Calu3 (cell line): ENCODE measurements around the gene TMEM231. TPM values are rescaled to one million over a fixed set of nuclear protein-coding genes. Genes with fewer than 3 reads are reported as not detected.
"Not testable (repeated sequence)": the region's sequence is repeated elsewhere in the genome, so short reads cannot be mapped to it uniquely, and the experiment has no call there.

ENCODE experiments used
- BruUV-seq: library from RNA; stranded (reverse); fragments of 400-500 nt; replicated peaks from 2 replicates; lab custom pipeline; 2021; lab: Mats Ljungman, UMichigan
- CTCF ChIA-PET: fragments of 300-600 bp; sonication (Branson Sonifier 250); formaldehyde crosslinking; loops from one replicate; lab custom pipeline; 2022; ENCODE audit warnings: antibody characterized with exemption; lab: Charles Lee
- DNase-seq: peaks from one replicate; pipeline ENCODE4 v3.0.0; 2022
- H3K27ac Mint-ChIP-seq: one replicate; pipeline ENCODE4 v1.8.0; 2022; ENCODE audit warnings: mixed read lengths; ENCODE audit not compliant: unreplicated experiment
- H3K27me3 Mint-ChIP-seq: one replicate; pipeline ENCODE4 v1.8.0; 2022; ENCODE audit warnings: mixed read lengths; ENCODE audit not compliant: unreplicated experiment
- H3K36me3 Mint-ChIP-seq: one replicate; pipeline ENCODE4 v1.8.0; 2022; ENCODE audit warnings: mild to moderate bottlenecking, moderate library complexity, mixed read lengths; ENCODE audit not compliant: insufficient read depth, unreplicated experiment
- H3K4me1 Mint-ChIP-seq: one replicate; pipeline ENCODE4 v1.8.0; 2022; ENCODE audit warnings: mild to moderate bottlenecking, low read depth, mixed read lengths; ENCODE audit not compliant: unreplicated experiment
- H3K4me3 Mint-ChIP-seq: one replicate; pipeline ENCODE4 v1.8.0; 2022; ENCODE audit warnings: mild to moderate bottlenecking, low read depth, moderate library complexity, mixed read lengths; ENCODE audit not compliant: unreplicated experiment
- H3K9me3 Mint-ChIP-seq: one replicate; pipeline ENCODE4 v1.8.0; 2022; ENCODE audit warnings: low read depth, mixed read lengths; ENCODE audit not compliant: unreplicated experiment
- intact Hi-C: fragments of 100-400 bp; cut with micrococcal nuclease; formaldehyde crosslinking; loops from one replicate; pipeline ENCODE4 v1.10.0; 2022; ENCODE audit not compliant: unreplicated experiment
- total RNA-seq: library from RNA; stranded (reverse); gene quantifications from 2 replicates; pipeline ENCODE4 v1.2.3, GENCODE V29; 2022
- TF ChIP-seq, protein P1 (sequence below): fragments of 200-600 bp; IDR thresholded peaks from one replicate; pipeline ENCODE4 v1.8.0; 2022; ENCODE audit warnings: antibody characterized with exemption; ENCODE audit not compliant: unreplicated experiment

The TMEM231 gene
- total RNA-seq, 1 experiment from 2014 or later, result 17.6 TPM

DNA sequence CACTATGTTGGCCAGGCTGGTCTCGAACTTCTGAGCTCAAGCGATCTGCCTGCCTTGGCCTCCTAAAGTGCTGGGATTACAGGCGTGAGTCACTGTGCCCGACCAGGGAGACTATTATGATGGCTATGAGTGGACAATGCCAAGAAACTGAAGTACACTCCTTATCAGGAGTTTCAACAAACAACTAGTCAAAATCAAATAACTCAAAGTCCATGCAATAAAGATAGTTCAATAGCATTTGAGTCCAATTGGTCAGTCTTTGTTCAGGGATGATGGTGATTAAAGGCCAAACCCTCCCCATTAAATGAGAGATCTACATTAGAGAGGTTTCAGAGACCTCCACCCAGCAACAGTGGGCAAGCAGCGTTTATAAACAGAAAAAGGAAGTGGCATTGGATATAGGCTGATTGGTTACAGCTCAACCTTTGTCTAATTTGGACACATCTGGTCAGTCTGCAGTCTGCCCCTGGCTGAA, 28.2 kb downstream of the TMEM231 start:
- H3K36me3 Mint-ChIP-seq, result peaks cover 5% of the 10 kb centered on the region
- H3K4me3 Mint-ChIP-seq, result no peak overlapping the region
- H3K27ac Mint-ChIP-seq, result no peak overlapping the region
- BruUV-seq, result no TSS peak
- DNase-seq, result no peak
- no peaks in the 10 kb centered on the region for H3K9me3 Mint-ChIP-seq
- no peaks in the 10 kb centered on the region for H3K27me3 Mint-ChIP-seq
- intact Hi-C loops, result no loop called here
- H3K4me1 Mint-ChIP-seq, result no peaks in the 10 kb centered on the region
- CTCF ChIA-PET, result interaction anchor here (0.8 kb wide), 1 partner anchor 10 kb away, joined by 3 read pairs; no protein-coding TSS in a partner anchor
- TF ChIP-seq, protein P1, sequence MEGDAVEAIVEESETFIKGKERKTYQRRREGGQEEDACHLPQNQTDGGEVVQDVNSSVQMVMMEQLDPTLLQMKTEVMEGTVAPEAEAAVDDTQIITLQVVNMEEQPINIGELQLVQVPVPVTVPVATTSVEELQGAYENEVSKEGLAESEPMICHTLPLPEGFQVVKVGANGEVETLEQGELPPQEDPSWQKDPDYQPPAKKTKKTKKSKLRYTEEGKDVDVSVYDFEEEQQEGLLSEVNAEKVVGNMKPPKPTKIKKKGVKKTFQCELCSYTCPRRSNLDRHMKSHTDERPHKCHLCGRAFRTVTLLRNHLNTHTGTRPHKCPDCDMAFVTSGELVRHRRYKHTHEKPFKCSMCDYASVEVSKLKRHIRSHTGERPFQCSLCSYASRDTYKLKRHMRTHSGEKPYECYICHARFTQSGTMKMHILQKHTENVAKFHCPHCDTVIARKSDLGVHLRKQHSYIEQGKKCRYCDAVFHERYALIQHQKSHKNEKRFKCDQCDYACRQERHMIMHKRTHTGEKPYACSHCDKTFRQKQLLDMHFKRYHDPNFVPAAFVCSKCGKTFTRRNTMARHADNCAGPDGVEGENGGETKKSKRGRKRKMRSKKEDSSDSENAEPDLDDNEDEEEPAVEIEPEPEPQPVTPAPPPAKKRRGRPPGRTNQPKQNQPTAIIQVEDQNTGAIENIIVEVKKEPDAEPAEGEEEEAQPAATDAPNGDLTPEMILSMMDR, result no peak

DNA sequence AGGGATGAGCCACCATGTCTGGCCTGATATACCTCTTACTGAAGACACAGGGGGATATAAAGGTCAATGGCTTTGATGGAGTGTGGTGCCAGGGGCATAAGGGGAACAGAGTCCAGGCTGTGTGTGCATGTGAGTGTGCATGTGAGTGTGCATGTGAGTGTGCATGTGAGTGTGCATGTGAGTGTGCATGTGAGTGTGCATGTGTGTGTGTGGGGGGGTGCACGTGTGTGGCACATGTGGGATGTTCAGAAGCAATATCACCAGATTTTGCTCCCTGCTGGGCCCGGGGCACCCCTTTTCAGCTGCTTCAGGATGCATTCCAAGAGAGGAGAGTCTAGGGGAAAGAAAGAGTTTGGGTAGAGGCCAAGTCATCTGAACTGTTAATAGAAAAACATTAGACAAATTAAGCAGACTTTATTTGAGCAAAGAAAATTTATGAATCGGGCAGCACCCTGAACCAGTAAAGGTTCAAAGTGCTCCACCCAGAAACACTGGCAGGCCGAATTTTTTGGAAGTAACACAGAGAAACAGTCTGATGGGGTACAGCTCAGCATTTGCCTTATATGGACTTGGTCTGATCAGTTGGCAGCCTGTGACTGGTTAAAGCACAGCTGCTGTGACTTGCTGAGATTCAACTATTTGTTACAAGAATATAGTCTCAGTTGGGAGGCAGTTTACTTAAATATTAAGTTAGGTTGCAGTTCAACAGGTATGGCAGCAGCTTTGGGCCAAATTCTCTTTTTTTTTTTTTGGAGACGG, 29.8 kb downstream of the TMEM231 start:
- Mint-ChIP-seq H3K36me3 (no peaks in the 10 kb centered on the region), H3K4me3 (no peak overlapping the region), H3K9me3 (no peaks in the 10 kb centered on the region), H3K27ac (no peak overlapping the region), H3K27me3 (no peaks in the 10 kb centered on the region), H3K4me1 (no peaks in the 10 kb centered on the region)
- intact Hi-C loops, result no loop called here
- CTCF ChIA-PET, result no interaction called here
- TF ChIP-seq, protein P1, result no peak
- no peak for DNase-seq
- BruUV-seq, result no TSS peak

DNA sequence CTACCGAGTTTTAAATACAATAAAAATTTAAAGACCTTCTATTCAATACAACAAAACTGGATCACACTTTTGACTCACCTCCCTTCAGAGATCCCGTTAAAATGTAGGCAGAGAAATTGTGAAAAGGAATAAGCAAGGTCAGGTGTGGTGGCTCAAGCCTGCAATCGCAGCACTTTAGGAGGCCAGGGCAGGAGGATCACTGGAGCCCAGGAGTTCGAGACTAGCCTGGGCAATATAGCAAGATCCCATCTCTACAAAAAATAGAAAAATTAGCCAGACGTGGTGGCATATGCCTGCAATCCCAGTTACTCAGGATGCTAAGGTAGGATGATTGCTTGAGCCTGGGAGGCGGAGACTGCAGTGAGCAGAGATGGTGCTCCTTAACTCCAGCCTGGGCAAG, 36.9 kb downstream of the TMEM231 start:
- Mint-ChIP-seq H3K27ac (no peak overlapping the region), H3K4me3 (no peak overlapping the region), H3K4me1 (peaks cover 10% of the 10 kb centered on the region), H3K9me3 (no peaks in the 10 kb centered on the region), H3K36me3 (peaks cover 24% of the 10 kb centered on the region), H3K27me3 (no peaks in the 10 kb centered on the region)
- CTCF ChIA-PET, result no interaction called here
- TF ChIP-seq, protein P1, result no peak
- intact Hi-C loops, result loop anchor here (5.0 kb wide), 1 partner anchor 38 kb away; the partner anchor contains the start of gene TMEM231
- no TSS peak for BruUV-seq
- no peak for DNase-seq

DNA sequence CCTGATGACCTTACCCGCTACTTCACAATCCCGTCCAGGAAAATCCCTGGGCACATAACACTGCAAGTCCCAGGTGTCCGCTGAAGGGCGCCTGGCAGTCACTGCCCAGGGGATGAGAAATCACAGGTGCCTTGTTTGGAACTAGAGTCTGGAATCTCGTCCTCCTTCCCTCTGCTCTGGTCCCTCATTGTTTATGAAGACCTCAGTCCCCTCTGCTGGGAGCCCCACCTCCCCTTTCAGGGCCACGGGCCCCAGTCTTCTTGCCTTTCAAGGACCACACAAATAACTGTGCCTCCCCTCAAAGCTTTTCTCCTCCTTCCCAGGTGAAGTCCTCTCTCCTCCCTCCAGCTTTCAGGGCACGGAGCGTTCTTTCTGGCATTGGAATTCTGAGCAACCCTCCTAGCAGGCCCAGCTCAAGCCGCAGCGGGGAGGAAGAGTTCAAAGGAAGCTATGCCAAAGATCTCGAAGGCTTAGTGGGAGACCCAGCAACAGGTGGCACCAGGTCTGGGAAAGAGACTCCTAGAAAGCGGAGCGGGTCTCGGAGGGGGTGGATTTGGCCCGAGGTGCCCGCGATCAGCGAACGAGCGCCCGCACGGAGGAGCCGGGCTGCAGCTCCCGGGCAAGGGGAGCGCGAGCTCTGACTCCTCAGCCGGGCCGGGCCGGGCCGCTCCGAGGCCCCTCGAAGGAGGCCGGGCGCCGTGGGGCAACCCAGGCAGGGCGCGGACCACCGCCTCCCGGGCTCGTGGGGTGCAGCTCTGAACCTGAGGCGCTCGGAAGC, 39.7 kb downstream of the TMEM231 start:
- H3K4me1 Mint-ChIP-seq, result peaks cover 16% of the 10 kb centered on the region
- peak; percentile 44 for DNase-seq
- BruUV-seq, result TSS peak; percentile 36
- peaks cover 24% of the 10 kb centered on the region for H3K36me3 Mint-ChIP-seq
- peak overlapping the region; percentile 75 for H3K27ac Mint-ChIP-seq
- H3K4me3 Mint-ChIP-seq, result peak overlapping the region; percentile 73
- CTCF ChIA-PET, result interaction anchor here (0.7 to 2.0 kb wide), 23 partner anchors 8 to 531 kb away, joined by 3 to 28 read pairs (median 8); partner anchors contain the start of genes ADAT1, CFDP1, CHST6 and TMEM170A
- intact Hi-C loops, result loop anchor here (2.0 to 5.0 kb wide), 3 partner anchors 41 to 106 kb away; partner anchors contain the start of genes ADAT1, GABARAPL2 and TMEM231
- not testable (repeated sequence) for H3K9me3 Mint-ChIP-seq, H3K27me3 Mint-ChIP-seq
